Coronary artery (tissue), 2 donors: ENCODE measurements around the gene ERC1.

ENCODE experiments used
- DNase-seq: peaks from one replicate; pipeline ENCODE4 v3.0.0-alpha.2; 2017; ENCODE audit warnings: low spot score
- H3K27ac ChIP-seq, 2 donors: fragments of 200-600 bp; sonication (generic); one replicate each; pipeline ENCODE4 v1.5.1; 2016 to 2019
- H3K4me3 ChIP-seq: fragments of 200-600 bp; sonication (generic); 2 replicates; pipeline ENCODE4 v1.5.1; 2016; ENCODE audit warnings: mild to moderate bottlenecking, moderate library complexity
- TF ChIP-seq, protein P1 (sequence below): fragments of 200-600 bp; sonication (generic); IDR thresholded peaks from one replicate; pipeline ENCODE4 v1.5.1; 2019; ENCODE audit warnings: antibody characterized with exemption

Gene ERC1

DNA sequence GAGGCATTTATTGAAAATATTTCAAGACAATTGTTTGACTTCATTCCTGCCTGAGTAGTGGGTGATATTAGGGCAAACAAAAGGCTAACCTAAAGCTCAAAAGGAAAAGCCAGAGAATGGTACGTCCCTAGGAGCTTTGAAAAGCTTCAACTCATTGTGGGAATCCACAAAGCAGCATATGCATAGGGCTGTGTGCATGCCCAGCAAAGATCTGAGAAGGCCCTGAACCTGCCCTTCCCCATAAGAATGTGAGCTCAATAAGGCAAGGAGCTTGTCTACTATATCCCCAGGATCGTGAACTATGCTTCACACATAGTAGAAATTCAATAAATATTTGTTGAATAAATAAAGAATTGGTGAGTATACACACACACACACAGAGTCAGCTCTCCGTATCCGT lies 22.5 kb upstream of the ERC1 start:
- Histone ChIP-seq H3K27ac (no peak overlapping the region), H3K4me3 (no peak overlapping the region)
- DNase-seq: no peak
- TF ChIP-seq, protein P1, sequence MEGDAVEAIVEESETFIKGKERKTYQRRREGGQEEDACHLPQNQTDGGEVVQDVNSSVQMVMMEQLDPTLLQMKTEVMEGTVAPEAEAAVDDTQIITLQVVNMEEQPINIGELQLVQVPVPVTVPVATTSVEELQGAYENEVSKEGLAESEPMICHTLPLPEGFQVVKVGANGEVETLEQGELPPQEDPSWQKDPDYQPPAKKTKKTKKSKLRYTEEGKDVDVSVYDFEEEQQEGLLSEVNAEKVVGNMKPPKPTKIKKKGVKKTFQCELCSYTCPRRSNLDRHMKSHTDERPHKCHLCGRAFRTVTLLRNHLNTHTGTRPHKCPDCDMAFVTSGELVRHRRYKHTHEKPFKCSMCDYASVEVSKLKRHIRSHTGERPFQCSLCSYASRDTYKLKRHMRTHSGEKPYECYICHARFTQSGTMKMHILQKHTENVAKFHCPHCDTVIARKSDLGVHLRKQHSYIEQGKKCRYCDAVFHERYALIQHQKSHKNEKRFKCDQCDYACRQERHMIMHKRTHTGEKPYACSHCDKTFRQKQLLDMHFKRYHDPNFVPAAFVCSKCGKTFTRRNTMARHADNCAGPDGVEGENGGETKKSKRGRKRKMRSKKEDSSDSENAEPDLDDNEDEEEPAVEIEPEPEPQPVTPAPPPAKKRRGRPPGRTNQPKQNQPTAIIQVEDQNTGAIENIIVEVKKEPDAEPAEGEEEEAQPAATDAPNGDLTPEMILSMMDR: no peak

DNA sequence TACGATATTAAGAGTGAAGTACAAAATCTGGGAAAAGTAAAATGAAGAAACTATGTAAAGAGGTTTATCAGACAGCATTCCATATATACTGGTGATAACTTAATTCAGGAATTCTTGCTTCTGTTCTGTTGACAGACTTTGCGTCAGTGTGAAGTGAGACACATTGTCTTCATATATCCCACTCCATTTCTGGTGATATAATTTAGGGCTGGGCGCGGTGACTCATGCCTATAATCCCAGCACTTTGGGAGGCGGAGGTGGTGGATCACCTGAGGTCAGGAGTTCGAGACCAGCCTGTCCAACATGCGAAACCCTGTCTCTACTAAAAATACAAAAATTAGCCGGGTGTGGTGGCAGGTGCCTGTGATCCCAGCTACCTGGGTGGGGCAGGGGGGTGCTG lies 21.2 kb upstream of the ERC1 start:
- TF ChIP-seq, protein P1: no peak
- Histone ChIP-seq H3K4me3 (no peak overlapping the region), H3K27ac (no peak overlapping the region)
- no peak for DNase-seq

DNA sequence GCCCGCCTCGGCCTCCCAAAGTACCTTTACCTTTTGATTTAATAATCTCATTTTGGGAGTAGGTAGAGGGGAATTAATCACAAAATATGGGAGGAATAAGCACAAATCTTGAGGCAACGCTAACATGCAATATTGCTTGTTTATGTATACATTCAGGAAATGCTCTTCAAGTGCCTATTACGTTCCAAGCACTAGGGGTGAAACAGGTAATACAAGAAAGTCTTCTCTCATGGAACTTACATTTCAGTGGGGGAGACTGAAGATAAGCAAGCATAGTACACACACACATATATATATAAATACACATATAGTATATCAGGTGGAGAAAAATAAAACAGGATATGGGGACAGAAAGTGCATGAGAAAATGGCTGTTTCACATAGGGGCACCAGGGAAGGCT lies 19.0 kb upstream of the ERC1 start:
- TF ChIP-seq, protein P1: no peak

DNA sequence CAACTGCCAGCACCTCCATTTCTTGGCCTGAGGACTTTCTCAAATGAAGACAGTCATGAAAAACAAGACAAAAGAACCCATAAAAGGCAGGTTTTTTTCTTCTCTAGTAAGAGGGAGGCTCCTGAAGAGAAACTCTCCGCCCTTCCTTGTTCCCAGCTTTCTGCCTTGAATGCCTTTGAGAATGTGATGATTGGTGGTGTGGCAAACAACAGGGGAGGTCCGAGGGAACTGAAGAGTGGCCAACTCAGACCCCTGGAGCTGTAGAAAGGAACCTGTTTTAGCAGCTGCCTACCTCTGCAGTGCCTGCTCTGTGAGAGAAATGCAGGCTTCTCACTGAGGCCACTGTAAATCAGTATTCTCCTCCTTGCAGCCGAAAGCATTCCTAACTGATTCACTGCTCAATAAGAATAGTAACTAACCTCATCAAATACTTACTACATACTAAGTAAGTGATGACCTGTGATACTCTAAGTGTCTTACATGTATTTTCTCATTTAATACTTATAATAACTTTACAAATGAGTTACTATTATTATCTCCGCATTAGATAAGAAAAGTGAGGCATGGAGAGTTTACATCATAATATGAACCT lies 16.7 kb upstream of the ERC1 start:
- DNase-seq: no peak
- H3K27ac ChIP-seq: no peak overlapping the region
- TF ChIP-seq, protein P1: no peak
- no peak overlapping the region for H3K4me3 ChIP-seq

More for the DNA sequence above, 19.0 kb upstream of the ERC1 start:
- no peak overlapping the region for H3K27ac ChIP-seq
- H3K4me3 ChIP-seq: no peak overlapping the region
- DNase-seq: no peak

DNA sequence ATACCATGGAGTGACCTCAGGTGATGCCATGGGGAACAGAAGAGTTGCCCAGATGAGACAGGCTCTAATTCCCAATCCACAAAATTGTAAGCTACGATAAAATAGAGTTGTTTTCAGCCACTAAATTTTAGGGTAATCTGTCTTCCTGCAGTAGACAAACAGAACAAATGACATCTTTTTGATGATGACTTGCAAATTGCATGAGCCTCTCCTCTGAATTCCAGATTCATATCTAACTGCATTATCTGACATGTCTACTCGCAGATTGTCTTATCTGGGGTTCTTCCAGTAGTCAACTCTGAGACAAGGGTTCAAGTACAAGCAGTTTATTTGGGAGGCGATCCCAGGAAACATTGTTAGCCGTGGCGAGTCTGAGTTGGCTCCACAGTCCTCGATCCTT lies 14.4 kb upstream of the ERC1 start:
- TF ChIP-seq, protein P1: no peak
- no peak overlapping the region for H3K27ac ChIP-seq
- DNase-seq: no peak
- H3K4me3 ChIP-seq: no peak overlapping the region

DNA sequence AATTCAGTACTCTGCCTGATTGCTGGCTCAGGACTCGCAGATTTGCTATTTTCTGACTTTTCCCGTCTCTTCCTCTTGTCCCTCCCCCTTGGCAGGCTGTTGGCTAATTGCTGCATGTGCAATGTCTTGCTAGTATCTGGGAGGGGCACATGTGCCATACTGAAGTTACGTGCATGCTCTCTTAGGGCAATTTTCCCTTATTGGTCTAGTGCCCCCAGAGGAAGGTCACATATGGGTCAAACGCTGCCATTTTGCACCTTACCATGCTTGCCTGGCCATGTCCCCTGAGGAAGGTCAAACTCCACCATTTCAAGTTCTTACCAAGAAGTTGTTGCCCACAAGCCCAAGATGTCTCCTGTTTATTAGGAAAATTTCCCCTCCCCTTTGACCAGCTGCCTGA lies 13.9 kb upstream of the ERC1 start:
- Histone ChIP-seq H3K4me3 (no peak overlapping the region), H3K27ac (no peak overlapping the region)
- no peak for DNase-seq
- TF ChIP-seq, protein P1: no peak

DNA sequence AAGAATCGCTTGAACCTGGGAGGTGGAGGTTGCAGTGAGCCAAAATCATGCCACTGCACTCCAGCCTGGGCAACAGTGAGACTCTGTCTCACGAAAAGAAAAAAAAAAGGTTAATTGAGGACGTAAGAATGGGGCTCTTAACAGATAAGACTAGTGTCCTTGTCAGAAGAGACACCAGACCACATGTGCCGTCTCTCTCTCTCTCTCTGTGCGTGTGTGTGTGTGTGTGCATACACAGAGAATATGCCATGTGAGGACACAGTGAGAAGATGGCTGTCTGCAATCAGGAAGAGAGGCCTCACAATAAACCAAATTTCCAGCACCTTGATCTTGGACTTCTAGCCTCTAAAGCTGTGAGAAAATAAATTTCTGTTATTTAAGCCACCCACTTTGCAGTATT lies 11.7 kb upstream of the ERC1 start:
- Histone ChIP-seq H3K27ac (no peak overlapping the region), H3K4me3 (no peak overlapping the region)
- TF ChIP-seq, protein P1: no peak
- DNase-seq: no peak
